A673 (cell line): ENCODE data around the gene EVI2A. TPM values are rescaled to one million over a fixed set of nuclear protein-coding genes. Genes with fewer than 3 reads are reported as not detected.

Experiments
- BruUV-seq: library from RNA; stranded (reverse); fragments of 400-500 nt; replicated peaks from 2 replicates; lab custom pipeline; 2021; lab: Mats Ljungman, UMichigan
- CTCF ChIA-PET: fragments of 300-600 bp; sonication (Branson Sonifier 250); formaldehyde crosslinking; loops from one replicate; lab custom pipeline; 2022; ENCODE audit warnings: antibody characterized with exemption; lab: Charles Lee
- POLR2A ChIA-PET: fragments of 300-600 bp; sonication (Branson Sonifier 250); formaldehyde crosslinking; loops from one replicate; lab custom pipeline; 2022; ENCODE audit warnings: antibody characterized with exemption; ENCODE audit not compliant: low non-redundant PET; lab: Charles Lee
- DNase-seq: peaks from one replicate; pipeline ENCODE4 v3.0.0-alpha.2; 2015; ENCODE audit warnings: low spot score
- H3K27ac ChIP-seq: fragments of 200-600 bp; sonication (generic); 2 replicates; pipeline ENCODE4 v1.5.1; 2016; ENCODE audit warnings: mixed run types, low read depth, mild to moderate bottlenecking, mixed read lengths, antibody characterized with exemption, low read length; ENCODE audit not compliant: poor library complexity, severe bottlenecking
- H3K27me3 ChIP-seq: fragments of 200-600 bp; sonication (generic); replicated peaks from 2 replicates; pipeline ENCODE4 v1.6.1; 2017; ENCODE audit warnings: mixed run types, low read depth, mild to moderate bottlenecking, mixed read lengths, antibody characterized with exemption, low read length; ENCODE audit not compliant: insufficient read depth, poor library complexity
- H3K36me3 ChIP-seq: fragments of 200-600 bp; sonication (generic); 2 replicates; pipeline ENCODE4 v1.6.1; 2016; ENCODE audit warnings: mixed run types, mild to moderate bottlenecking, mixed read lengths, antibody characterized with exemption, low read length; ENCODE audit not compliant: insufficient read depth, poor library complexity, severe bottlenecking
- H3K4me1 ChIP-seq: fragments of 200-600 bp; sonication (generic); 2 replicates; pipeline ENCODE4 v1.6.1; 2017; ENCODE audit warnings: mixed run types, mild to moderate bottlenecking, mixed read lengths, antibody characterized with exemption, low read length; ENCODE audit not compliant: insufficient read depth, poor library complexity, severe bottlenecking
- H3K4me3 ChIP-seq: fragments of 200-600 bp; sonication (generic); 2 replicates; pipeline ENCODE4 v1.5.1; 2016; ENCODE audit warnings: low read depth, mixed run types, mild to moderate bottlenecking, mixed read lengths, low read length; ENCODE audit not compliant: poor library complexity, severe bottlenecking
- H3K9me3 ChIP-seq: fragments of 200-600 bp; sonication (generic); 2 replicates; pipeline ENCODE4 v1.6.1; 2016; ENCODE audit warnings: mixed run types, low read depth, mild to moderate bottlenecking, mixed read lengths, antibody characterized with exemption, low read length; ENCODE audit not compliant: poor library complexity, severe bottlenecking
- CTCF ChIP-seq: fragments of 300-800, 200-600 bp; sonication (generic); conservative IDR thresholded peaks from 2 replicates; pipeline ENCODE4 v1.5.1; 2017; ENCODE audit warnings: low read depth, mild to moderate bottlenecking, antibody characterized with exemption, low read length, moderate library complexity, mixed read lengths
- EZH2 ChIP-seq: fragments of 200-600 bp; sonication (generic); IDR thresholded peaks from 2 replicates; pipeline ENCODE4 v1.6.1; 2017; ENCODE audit warnings: borderline replicate concordance, low read depth, mild to moderate bottlenecking, mixed read lengths, antibody characterized with exemption, low read length; ENCODE audit not compliant: poor library complexity, severe bottlenecking
- intact Hi-C: fragments of 100-400 bp; cut with micrococcal nuclease; formaldehyde crosslinking; loops from one replicate; pipeline ENCODE4 v1.10.0; 2022; ENCODE audit not compliant: unreplicated experiment
- total RNA-seq: library from RNA; stranded (reverse); gene quantifications from 2 replicates; pipeline ENCODE4 v1.2.3, GENCODE V29; 2021

Gene EVI2A
- total RNA-seq, 1 experiment from 2014 or later = not detected

- H3K36me3 ChIP-seq = no peaks in the 10 kb centered on the region
- intact Hi-C loops = no loop called here
- no peaks in the 10 kb centered on the region for H3K4me1 ChIP-seq
- H3K9me3 ChIP-seq = no peaks in the 10 kb centered on the region
- no peak overlapping the region for H3K4me3 ChIP-seq
- no peak overlapping the region for H3K27ac ChIP-seq
- no peaks in the 10 kb centered on the region for H3K27me3 ChIP-seq
- ChIA-PET CTCF (no interaction called here), POLR2A (no interaction called here)
- no peak for DNase-seq
- no peak for TF ChIP-seq CTCF
- TF ChIP-seq EZH2 = no peak
- no TSS peak for BruUV-seq
Observed at GRCh38 chr17:31279401-31279800, 42.0 kb downstream of the EVI2A start.

DNA sequence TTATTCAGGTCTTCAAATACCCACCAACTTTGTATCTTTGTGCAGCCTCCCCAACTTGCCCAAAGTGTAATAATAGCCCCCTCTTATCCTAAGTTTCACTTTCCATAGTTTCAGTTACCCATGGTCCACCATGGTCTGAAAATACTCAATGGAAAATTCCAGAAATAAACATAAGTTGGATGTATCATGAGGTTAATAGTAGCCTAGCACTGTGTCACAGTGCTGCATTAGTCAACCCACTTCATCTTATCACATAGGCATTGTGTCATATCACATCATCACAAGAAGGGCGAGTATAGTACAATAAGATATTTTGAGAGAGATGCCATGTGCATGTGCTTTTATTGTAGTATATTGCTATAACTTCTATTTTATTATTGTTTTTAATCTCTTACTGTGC lies 46.3 kb downstream of the EVI2A start:
- no peak for DNase-seq
- intact Hi-C loops = no loop called here
- peaks cover 6% of the 10 kb centered on the region for H3K4me1 ChIP-seq
- H3K9me3 ChIP-seq = no peaks in the 10 kb centered on the region
- BruUV-seq = no TSS peak
- no peaks in the 10 kb centered on the region for H3K36me3 ChIP-seq
- TF ChIP-seq CTCF = no peak
- TF ChIP-seq EZH2 = no peak
- H3K4me3 ChIP-seq = no peak overlapping the region
- no peak overlapping the region for H3K27ac ChIP-seq
- POLR2A ChIA-PET = no interaction called here
- CTCF ChIA-PET = no interaction called here
- no peaks in the 10 kb centered on the region for H3K27me3 ChIP-seq

DNA sequence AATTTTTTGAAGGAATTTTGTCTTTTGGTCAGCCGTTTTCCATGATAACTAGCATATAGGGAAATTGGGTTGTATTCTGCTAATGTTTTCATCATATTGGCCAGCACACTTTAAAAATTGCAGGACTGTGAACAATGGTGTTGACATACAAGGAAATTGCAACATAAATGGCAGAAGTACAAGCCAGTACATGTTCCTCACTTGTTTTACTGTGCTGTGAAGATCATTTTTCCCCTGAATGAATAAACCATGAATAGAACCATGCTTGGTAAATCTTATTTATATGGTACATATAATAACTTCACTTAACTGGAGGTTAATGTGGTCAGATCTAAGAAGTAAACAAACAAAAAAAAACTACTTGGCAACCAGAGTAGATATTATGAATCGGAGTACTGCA lies 47.2 kb downstream of the EVI2A start:
- peak; percentile 3 for DNase-seq
- Histone ChIP-seq H3K4me3 (no peak overlapping the region), H3K27me3 (no peaks in the 10 kb centered on the region), H3K27ac (no peak overlapping the region), H3K9me3 (no peaks in the 10 kb centered on the region), H3K4me1 (peaks cover 6% of the 10 kb centered on the region), H3K36me3 (no peaks in the 10 kb centered on the region)
- CTCF ChIA-PET = no interaction called here
- POLR2A ChIA-PET = no interaction called here
- intact Hi-C loops = no loop called here
- no peak for TF ChIP-seq EZH2
- no peak for TF ChIP-seq CTCF
- BruUV-seq = no TSS peak
